Epithelial cell of alveolus of lung (primary cell): ENCODE data around the gene SLC25A31. TPM values are rescaled to one million over a fixed set of nuclear protein-coding genes. Genes with fewer than 3 reads are reported as not detected.

ENCODE experiments used
- total RNA-seq: library from RNA; depleted of rRNA; stranded (reverse); fragments of >200 nt; gene quantifications from 2 replicates; pipeline ENCODE4 v1.2.1, GENCODE V29; 2015

Gene SLC25A31
- total RNA-seq: not detected in 2 replicates

GRCh38 chr4:127730142-127730913 is at the start of gene SLC25A31:
Gene SLC25A31 (plus strand): TSS chr4:127730400. CDS start chr4:127730546, 146 bp downstream.

GRCh38 chr4:127782275-127783025 is 52.2 kb downstream of the SLC25A31 start, which contains the start of gene HSPA4L:
Gene HSPA4L (plus strand): TSS chr4:127782322. CDS start chr4:127782551, 229 bp downstream.

Other genes starting within 250 kb of the SLC25A31 start
- gene INTU, start 97.4 kb upstream of the SLC25A31 start, total RNA-seq: 2.6 and 3.0 TPM in 2 replicates
- 2.4 and 3.2 TPM in 2 replicates for gene HSPA4L, start 51.9 kb downstream of the SLC25A31 start, total RNA-seq
- gene PLK4, start 150.5 kb downstream of the SLC25A31 start, total RNA-seq: 5.6 and 10.9 TPM in 2 replicates
- gene MFSD8, start 234.8 kb downstream of the SLC25A31 start, total RNA-seq: 7.4 and 13.2 TPM in 2 replicates
- gene ABHD18, start 235.0 kb downstream of the SLC25A31 start, total RNA-seq: 3.6 and 5.3 TPM in 2 replicates